ENCODE data around the gene FGF18.

DNA sequence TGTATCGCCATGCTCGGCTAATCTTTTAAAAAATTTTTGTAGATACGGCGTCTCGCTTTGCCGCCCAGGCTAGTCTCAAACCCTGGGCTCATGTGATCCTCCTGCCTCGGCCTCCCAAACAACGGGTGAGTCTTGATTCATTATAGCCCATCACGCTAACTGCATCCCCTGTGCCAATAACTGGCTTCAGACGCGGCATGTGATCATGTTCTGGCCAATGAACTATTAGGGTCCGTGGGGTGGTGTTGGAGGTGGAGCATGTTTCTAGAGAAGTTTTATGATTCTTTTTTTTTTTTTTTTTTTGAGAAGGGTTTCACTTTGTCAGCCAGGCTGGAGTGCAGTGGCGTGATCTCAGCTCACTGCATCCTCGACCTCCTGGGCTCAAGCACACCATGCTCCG lies 51.0 kb downstream of the FGF18 start:
- TF ChIP-seq, protein P1, sequence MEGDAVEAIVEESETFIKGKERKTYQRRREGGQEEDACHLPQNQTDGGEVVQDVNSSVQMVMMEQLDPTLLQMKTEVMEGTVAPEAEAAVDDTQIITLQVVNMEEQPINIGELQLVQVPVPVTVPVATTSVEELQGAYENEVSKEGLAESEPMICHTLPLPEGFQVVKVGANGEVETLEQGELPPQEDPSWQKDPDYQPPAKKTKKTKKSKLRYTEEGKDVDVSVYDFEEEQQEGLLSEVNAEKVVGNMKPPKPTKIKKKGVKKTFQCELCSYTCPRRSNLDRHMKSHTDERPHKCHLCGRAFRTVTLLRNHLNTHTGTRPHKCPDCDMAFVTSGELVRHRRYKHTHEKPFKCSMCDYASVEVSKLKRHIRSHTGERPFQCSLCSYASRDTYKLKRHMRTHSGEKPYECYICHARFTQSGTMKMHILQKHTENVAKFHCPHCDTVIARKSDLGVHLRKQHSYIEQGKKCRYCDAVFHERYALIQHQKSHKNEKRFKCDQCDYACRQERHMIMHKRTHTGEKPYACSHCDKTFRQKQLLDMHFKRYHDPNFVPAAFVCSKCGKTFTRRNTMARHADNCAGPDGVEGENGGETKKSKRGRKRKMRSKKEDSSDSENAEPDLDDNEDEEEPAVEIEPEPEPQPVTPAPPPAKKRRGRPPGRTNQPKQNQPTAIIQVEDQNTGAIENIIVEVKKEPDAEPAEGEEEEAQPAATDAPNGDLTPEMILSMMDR (IDR thresholded peaks at IDR 0.05) = no peak
- TF ChIP-seq EZH2 (IDR thresholded peaks at IDR 0.05) (no peak), EZH2phosphoT487 (IDR thresholded peaks at IDR 0.05) (no peak)

All from neural progenitor cell (in vitro differentiated cells).